Measurements from ENCODE around the gene SPATA31A7.
"Not testable (repeated sequence)": the region's sequence is repeated elsewhere in the genome, so short reads cannot be mapped to it uniquely, and the experiment has no call there.

The SPATA31A7 gene

DNA sequence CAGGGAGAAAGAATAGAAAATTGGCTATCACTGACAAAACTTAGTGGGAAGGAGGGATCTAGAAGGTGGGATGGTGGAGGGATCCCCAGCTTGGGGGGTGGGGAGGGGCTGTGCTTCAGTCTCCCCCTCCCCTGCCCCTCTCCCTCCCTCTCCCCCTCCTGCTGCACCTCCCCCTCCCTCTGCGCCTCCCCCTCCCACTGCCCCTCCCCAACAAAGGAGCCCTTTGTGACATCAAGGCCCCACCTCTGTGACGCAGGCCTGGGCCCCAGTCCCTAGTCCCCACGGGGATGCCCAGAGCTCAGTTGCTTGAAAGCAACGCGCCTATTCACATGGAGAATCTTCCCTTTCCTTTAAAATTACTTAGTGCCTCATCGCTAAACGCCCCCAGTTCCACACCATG lies at the start of gene SPATA31A7:
Gene SPATA31A7, plus strand, starts transcription at position 301 of the 400 bp plus-strand sequence. Its CDS starts 29 bp downstream, at position 330.
- DNase-seq, result not testable (repeated sequence)

DNA sequence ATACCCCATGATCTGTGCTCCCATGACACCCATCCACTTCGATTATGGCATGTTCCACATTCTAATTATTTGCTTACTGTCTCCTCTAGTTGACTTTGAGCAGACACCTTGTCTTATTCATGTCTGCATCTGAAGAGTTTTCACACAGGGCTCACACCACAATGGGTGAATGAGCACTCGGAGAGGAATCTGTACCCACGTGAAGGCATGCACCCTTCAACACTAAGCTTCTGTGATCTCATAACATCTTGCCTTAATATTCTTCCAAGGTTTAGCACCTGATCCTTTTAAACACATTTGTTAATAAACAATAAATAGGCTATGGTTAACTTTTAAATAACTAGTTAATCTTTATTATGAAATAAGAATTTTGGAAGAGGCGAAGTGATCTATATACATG lies 36.6 kb downstream of the SPATA31A7 start:
- not testable (repeated sequence) for DNase-seq
